NCI-H187 (cell line): ENCODE results near the gene GTPBP8.
A peak's percentile ranks its signal among the peaks of the same experiment; 100 is the strongest.

Experiments used
- DNase-seq, 2 experiments: peaks; one replicate each; lab custom pipeline; 2025; lab: John Stamatoyannopoulos, UW

The GTPBP8 gene

DNA sequence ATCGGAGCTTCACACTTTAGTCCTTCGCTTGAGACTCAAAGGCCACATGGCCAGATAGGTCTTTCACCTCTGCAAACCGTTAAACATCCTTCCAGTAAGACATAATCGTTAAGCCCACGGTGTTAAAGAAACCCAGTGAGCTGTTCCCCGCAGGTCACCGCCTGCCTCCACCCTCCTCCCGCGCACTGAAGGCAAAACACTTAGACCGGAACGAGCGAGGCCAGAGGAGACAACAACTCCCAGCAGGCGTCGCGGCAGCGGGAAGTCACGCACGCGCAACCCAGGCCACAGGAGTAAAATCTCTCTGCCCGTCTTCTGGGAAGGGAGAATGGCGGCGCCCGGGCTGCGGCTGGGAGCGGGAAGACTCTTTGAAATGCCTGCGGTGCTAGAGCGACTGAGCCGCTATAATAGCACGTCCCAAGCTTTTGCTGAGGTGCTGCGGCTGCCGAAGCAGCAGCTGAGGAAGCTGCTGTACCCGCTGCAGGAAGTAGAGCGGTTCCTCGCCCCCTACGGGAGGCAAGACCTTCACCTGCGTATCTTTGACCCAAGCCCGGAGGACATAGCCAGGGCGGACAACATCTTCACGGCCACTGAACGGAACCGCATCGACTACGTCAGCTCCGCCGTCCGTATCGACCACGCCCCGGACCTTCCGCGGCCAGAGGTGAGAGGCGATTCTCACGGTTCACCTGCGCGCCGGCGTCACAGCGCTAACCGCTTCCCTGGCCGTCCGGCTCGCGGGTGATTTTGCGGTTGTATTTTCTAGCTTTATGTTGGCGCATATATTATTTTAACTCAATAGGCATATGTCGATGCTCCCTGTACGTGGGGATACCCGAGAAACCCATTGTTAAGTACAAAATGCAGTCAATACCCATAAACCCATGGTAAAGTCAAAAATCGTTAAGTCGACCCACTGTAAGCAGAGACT, at the start of gene GTPBP8:
GTPBP8 (plus strand) TSS at position 313 of the 931 bp plus-strand sequence; CDS start at position 329, 16 bp downstream.
- peak; percentile 79 for DNase-seq

DNA sequence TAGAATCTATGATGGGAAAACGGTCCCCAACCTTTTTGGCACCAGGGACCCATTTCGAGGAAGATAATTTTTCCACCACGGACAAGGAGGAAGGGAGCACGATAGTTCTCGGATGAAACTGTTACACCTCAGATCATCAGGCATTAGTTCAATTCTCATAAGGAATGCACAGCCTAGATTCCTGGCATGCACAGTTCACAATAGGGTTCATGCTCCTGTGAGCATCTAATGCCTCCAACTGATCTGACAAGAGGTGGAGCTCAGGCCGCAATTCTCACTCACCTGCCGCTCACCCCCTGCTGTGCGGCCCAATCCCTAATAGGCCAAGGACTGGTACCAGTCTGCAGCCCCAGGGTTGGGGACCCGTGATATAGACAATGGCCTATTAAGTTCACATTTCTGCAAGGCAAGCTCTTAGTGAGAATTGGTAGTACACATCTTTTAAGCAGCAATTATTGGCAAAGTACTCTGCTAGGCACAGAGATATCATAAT, 42.4 kb upstream of the GTPBP8 start:
- no peak for DNase-seq

DNA sequence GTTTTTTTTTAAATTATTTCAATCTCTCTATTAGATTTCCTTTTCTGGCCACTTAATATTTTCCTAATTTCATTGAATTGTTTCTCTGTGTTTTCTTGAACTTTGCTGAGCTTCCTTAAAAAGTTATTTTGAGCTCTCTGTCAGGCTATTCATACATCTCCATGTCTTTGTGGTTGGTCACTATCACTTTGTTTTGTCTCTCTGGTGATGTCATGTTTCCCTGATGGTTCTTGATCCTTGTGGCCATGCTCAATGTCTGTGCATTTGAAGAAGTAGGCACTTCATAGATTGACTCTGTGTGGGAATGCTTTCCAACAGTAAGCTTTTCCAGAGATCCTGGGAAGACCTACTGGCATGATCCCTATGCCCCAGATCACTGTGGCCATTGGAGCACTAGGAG, 34.4 kb upstream of the GTPBP8 start:
- no peak for DNase-seq

DNA sequence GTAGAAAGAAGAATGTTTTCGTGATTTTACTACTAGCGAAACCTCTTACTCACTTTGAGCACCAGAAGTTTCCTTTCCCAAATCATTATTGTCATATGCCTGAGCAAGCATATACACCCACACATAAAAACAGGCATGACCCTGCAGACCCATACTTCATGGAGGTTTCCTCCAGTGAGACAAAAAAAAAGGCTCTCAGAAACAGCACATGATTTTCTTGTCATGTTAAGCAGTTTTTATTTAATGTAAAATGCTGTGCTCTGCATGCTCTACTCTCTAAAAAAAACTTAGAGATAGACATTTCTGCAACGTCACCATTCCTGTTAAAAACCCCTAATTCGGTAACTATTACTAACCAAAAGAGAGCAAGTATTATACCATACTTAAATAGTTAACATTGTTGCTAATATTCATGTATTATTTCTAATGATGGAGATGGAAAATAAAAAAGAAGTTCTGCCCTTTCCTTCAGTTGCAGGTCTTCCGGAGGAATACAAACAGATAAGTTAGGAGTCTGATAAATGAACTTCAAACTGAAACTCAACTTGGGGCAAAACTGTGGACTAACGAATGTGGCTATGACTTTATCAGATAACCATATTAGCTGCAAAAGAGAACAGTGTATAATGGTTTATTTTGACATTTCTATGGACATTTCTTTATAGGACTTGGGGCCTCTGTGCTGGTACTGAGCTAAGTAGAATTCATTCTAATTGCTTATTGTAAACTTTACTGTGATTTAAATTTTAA, 31.8 kb upstream of the GTPBP8 start:
- no peak for DNase-seq

DNA sequence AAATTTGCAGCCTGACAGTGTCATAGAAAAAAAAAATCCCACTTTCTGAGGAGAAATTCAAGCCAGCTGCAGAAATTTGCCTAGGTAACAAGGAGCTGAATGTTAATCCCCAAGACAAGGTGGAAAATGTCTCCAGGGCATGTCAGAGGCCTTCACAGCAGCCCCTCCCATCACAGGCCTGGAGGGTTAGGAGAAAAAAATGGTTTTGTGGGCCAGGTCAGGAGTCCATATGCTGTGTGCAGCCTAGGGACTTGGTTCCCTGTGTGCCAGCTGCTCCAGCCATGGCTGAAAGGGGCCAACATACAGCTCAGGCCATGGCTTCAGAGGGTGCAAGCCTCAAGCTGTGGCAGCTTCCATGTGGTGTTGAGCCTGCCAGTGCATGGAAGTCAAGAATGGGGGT, 27.1 kb upstream of the GTPBP8 start:
- no peak for DNase-seq

DNA sequence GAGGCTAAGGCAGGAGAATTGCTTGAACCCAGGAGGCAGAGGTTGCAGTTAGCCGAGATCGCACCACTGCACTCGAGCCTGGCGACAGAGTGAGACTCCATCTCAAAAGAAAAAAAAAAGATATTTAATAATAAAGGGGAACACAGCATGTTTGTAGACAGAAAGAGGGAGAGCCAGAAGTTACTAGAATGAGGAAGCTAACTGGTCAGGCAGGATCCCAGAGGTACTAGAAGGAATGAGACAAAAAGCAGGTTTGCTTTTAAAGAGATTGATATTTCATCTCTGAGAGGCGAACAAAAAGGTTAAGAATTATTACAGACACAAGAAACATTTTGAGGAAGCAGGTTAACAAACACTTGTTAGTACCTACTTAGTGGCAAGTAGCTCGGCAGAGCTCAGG, 25.1 kb upstream of the GTPBP8 start:
- no peak for DNase-seq

DNA sequence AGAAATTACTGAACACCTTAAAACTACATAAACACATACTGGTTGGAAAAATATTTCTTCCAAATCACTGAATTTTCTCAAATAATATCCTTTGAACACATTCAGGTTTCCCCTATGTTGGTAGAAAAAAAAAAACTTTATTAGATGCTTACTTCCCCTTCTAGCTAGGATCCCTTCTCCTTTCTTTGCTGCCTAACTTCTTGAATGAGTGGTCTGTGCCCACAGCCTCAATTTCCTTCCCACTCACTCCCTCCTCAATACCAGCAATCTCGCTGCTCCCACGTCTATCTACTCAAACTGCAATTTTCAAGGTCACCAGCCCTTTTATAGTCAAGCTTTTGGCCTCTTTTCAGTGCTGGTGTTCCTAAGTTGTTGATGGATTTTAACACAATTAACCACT, 24.2 kb upstream of the GTPBP8 start:
- DNase-seq, result no peak

DNA sequence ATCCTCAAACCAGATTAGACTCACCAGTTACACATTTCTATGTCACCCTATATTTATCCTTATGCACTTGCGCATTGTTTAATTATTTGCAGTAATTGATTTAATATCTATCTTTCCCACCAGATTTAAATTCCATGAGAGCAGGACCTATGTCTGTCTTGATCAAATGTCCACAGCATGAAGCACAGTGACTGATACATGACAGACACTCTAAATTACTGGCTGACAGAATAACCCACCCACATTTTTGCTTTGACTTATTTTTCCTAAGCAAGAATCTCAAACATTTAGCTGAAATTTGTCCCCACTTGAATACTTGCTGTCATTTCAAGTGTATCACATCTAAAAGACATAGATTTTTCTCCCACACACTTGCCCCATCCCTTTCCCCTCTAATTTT, 23.4 kb upstream of the GTPBP8 start:
- no peak for DNase-seq

DNA sequence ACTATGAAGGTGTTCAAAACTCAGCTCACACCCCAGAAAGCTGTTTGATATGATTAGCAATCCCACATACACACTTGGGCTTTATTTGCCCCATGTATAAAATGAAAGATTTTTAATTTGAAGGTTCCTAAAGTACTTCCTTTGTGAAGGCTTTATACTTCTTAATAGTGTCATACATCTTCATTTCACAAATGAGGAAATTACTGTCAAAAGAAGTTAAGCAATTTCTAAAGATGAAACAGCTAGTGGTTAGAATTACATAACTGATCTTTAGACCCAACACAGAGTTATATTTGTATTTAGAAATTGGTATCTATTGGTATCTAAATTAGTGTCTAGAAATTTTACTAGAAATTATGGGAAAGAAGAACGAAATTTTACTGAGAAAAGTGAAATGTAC, 23.0 kb upstream of the GTPBP8 start:
- no peak for DNase-seq

DNA sequence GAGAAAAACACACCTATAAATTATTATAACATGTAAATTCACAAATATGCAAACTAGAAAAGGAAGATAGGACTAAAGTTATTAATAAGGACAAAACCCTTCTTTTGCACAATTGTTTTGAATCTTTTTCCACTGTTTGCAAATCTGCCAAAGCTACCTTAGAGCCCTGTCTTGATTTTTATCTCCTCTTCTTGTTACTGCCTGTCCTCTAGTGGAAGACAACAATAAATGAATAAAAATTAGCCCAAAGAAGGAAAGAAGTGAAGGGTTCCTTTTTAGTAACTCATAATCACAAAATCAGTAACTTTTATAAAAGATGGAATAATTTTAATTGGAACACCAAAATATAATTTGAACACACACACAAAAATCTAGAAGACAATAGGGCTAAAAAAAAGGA, 18.6 kb upstream of the GTPBP8 start:
- no peak for DNase-seq

DNA sequence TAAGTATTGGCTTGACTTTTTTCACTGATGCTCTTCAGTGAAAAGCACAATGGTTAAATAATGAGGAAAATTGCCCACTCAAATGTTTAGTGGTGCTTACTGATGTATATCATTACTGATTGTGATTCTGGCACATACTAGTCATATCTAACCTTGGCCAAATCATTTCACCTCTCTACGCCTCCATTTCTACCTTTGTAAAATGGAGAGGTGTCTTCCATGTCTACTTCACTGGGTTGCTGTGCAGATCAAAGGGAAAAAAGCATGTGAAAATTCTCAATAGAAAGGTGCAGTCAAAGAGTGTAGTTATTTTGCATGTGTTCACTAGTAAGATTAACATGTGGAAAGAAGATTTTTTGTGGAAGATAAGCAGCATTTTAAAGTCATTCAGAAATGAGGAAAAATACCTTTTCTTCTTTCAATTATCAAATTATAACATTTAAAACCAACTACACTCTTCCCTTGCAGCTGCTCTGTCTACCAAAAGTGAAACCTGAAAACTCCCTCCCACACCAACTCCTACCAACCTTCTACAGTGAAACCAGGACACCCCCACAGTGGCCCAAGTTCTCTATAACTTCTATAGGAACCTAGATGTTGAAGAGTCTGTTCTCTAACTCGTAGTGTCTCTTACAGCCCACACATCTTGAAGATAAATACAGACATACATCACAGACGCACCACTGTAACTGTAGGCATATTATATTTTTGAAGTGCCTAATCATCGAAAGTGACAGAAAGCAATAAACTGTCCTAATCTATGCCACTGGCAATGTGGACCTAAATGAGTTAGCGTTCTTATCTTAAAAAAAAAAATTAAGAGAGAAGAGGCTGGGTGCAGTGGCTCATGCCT, 17.2 kb upstream of the GTPBP8 start:
- DNase-seq, result no peak

DNA sequence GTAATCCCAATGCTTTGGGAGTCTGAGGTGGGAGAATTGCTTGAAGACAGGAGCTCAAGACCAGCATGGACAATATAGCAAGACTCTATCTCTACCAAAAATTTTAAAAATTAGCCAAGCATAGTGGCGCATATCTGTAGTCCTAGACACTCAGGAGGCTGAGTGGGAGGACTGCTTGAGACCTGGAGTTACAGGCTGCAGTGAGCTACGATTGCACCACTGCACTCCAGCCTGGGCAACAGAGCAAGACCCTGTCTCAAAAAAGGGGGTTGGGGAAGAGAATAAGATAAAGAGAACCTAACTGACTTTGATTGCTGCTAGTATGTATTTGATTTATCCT, 16.6 kb upstream of the GTPBP8 start:
- DNase-seq, result no peak

DNA sequence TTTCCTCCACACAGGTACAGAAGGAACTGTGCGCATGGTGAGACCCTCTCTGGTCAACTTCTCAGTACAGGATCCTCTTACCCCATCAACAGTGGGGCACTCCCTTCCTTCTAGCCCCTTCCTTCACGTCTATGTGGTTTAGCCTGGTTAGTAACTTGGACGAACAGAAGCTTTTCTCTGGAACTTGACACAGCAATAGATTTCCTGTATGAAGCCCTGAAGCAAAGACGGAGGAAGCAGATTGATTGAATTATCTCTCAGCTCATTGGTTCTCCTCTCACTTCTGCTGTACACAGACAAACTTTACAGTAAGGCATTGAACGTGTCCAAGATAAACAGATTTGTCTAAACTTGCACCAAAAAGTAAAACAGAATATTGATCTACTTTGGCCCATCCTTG, 15.9 kb upstream of the GTPBP8 start, which contains the start of gene CD200R1:
CD200R1 (minus strand) TSS at position 210 of the 400 bp plus-strand sequence. CDS start 246 bp downstream, outside the sequence.
- no peak for DNase-seq

DNA sequence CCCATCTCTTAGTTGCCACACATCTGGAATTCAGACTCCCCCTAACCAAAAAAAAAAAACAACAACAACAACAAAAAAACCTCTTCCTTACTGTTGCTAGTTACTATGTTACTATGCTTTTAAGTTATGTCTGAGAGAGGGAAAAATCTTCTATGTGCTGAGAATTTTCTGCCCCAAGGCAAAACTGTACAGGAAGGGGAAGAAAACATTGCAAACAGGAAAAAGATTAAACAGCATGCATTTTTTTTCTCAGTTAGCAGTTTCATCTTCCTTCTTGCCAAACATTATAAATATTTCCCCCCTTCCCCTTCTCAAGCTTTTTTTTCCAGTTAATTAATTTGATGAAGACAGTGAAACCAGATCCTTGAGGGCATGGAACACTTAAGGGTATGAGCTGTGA, 14.8 kb upstream of the GTPBP8 start:
- DNase-seq, result no peak

DNA sequence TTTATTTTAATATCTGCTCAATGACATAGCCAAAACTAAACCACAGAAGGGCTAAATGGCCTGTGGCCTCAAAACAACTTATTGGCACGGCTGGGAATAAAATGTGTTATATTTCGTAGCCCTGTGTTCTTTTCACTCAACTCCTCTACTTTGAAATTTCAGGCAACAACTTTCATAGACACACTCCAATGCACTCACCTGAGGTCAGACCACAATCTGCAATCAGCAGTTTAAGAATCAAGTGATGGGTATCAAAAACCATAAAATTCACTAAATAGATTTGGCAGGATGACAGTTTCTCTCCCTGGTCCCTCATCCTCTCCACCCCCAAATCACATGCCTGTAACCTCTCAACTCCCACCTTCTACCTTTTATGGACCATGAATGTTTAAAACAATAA, 13.8 kb upstream of the GTPBP8 start:
- DNase-seq, result no peak

DNA sequence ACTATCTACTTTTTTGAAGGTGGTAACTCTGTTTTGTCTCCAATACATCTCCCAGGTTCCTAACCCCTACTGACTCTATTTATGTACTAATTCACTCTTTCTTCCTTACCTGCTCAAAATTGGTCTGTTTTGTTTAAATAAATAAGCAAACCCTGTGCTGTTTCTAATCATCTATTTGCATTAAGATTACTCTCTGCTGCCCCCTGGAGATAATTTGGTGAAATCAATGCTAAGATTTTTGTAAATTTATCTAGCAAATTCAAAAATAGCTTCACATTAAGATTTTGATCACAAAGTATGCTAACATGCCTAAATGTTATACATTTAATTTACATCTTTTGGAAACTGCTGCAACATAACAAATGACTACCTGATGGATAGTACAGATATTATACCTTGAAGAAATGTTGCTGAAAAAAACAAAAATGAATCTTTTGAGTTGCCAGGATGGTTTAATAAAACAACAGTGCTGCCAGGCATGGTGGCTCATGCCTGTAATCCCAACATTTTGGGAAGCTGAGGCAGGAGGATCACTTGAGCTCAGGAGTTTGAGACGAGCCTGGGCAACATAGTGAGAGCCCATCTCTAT, 11.4 kb upstream of the GTPBP8 start:
- DNase-seq, result no peak

DNA sequence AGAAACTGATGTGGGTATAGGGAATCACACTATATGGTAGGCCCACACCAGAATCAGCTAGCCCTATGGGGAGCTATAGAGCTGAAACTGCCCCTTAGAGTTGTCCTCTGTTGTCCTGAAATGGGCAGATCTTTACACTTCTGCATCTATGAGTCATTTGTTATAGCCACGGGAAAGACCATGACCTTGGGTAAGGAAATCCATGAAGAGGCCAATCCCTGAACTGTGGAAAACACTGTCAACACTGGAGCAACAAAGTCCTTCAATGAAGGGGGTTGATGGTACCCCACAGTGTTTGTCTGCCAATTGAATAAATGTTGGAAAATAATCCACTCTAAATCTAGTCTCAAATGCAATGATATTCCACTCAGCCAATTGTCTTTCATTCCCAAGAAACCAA, 10.7 kb upstream of the GTPBP8 start:
- no peak for DNase-seq

DNA sequence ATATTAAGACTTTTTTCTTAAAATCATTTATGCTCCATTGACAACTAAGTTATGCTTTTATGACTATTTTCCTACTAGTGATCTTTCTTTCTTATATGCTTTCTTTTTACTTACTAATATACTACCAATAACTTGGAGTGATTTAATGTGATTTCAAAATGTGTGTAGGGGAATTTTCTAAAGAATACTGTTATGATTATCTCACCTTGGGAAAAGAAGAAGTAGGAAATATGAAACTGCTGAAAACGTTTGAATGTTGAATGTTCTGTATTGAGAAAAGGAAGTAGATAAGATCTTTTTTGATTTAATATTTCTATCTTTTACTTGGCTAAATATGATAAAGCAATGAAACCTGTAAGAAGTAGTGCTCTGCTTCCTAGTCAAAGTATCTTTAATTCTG, 8.1 kb upstream of the GTPBP8 start:
- DNase-seq, result no peak

DNA sequence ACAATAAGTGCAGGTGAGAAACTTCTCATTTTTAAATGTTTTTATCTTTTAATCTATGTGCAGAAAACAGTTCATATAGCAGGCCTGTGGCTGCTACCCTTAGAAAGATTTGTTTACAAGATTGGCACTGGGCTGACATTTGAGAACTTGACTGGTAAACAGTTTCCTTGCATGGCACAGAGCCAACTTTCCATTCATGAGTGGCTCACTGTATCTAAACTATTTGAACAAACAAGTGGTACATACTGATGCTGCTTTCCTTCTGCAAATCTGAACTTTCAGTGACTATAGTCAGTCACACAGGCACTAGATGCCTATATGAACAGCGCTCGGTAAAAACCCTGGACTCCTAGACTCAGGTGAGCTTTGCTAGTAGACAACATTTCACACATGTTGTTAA, 6.3 kb upstream of the GTPBP8 start:
- DNase-seq, result no peak

DNA sequence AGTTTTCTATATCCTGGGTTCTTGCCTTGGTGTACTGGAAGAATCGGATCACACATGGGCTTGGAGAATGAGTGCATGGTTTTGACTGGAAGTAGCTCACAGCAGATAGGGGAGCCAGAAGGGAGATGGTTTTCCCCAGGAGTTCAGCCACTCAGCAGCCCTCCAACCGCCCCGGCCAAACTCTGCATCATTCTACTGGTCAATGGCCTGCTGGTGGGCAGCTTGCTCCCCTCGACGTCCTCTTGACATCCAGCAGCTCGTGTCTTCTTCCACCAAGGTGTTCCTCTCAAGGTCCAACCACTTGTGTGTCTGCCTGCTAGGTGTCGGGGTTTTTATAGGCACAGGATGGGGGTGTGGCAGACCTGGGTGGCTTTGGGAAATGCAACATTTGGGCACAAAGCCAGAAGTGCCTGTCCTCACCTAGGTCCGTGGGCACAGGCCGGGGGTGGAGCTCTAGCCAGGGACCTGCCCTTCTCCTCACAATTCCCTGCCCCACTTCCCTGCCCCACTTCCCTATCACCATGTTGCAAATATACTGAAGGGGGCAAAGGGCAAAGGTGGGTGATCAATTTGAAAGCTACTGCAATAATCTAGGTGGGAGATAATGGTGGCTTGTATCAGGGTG, 3.0 kb upstream of the GTPBP8 start:
- DNase-seq, result no peak

DNA sequence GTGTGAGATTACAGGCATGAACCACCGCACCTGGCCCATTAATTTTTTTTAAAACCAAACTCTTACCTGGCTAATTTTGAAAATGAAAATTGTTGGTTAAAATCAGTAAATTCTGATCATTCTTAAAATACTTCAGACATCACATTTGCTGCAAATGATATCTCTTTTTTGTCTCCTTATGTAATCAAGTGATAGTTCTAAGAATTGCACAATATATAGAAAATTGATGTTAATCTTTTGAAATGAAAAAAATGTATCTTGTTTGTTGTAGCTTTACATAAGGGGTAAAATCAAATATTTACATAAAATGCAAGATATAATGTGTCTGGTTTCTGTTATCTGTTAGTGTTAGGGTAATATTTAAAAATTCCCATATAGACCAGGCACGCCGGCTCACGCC, 5.0 kb downstream of the GTPBP8 start:
- DNase-seq, result no peak
